OCI-LY1 (cell line): Measurements from ENCODE around the gene ASB8.

Experiments used
- H2AFZ ChIP-seq: fragments of 200-600 bp; sonication (generic), shearing (Covaris generic); 2 replicates; pipeline ENCODE4 v1.6.0; 2014; ENCODE audit warnings: antibody characterized with exemption, mild to moderate bottlenecking, low read length
- H3F3A ChIP-seq: fragments of 200-600 bp; sonication (generic), shearing (Covaris generic); 2 replicates; pipeline ENCODE4 v1.6.0; 2014; ENCODE audit warnings: mild to moderate bottlenecking, antibody characterized with exemption, low read length, moderate library complexity; ENCODE audit not compliant: insufficient read depth
- H3K27ac ChIP-seq: fragments of 200-600 bp; sonication (generic); 2 replicates; pipeline ENCODE4 v1.5.1; 2014; ENCODE audit warnings: low read length, mixed run types, mild to moderate bottlenecking, low read depth; ENCODE audit not compliant: poor library complexity, severe bottlenecking
- H3K27me3 ChIP-seq: fragments of 200-600 bp; sonication (generic); 2 replicates; pipeline ENCODE4 v1.6.0; 2014; ENCODE audit warnings: antibody characterized with exemption, mild to moderate bottlenecking, low read length, moderate library complexity; ENCODE audit not compliant: insufficient read depth
- H3K36me3 ChIP-seq: fragments of 200-600 bp; sonication (generic); 2 replicates; pipeline ENCODE4 v1.6.1; 2014; ENCODE audit warnings: mild to moderate bottlenecking, antibody characterized with exemption, low read length, moderate library complexity, mixed read lengths; ENCODE audit not compliant: insufficient read depth
- H3K4me1 ChIP-seq: fragments of 200-600 bp; sonication (generic); 2 replicates; pipeline ENCODE4 v1.5.1; 2014; ENCODE audit warnings: mild to moderate bottlenecking, low read length, moderate library complexity; ENCODE audit not compliant: insufficient read depth, severe bottlenecking
- H3K4me2 ChIP-seq: fragments of 200-600 bp; sonication (generic), shearing (Covaris generic); 2 replicates; pipeline ENCODE4 v1.6.1; 2014; ENCODE audit warnings: low read length
- H3K4me3 ChIP-seq: fragments of 200-600 bp; sonication (generic); 2 replicates; pipeline ENCODE4 v1.5.1; 2014; ENCODE audit warnings: low read length, low read depth, mild to moderate bottlenecking, mixed read lengths; ENCODE audit not compliant: poor library complexity, severe bottlenecking
- H3K79me2 ChIP-seq: fragments of 200-600 bp; shearing (Covaris generic); 2 replicates; pipeline ENCODE4 v1.6.1; 2016; ENCODE audit warnings: mixed run types, low read length, mixed read lengths; ENCODE audit not compliant: insufficient read depth
- H3K9ac ChIP-seq: fragments of 200-600 bp; sonication (generic), shearing (Covaris generic); 2 replicates; pipeline ENCODE4 v1.6.1; 2014; ENCODE audit warnings: mild to moderate bottlenecking, low read length, mixed read lengths
- H3K9me2 ChIP-seq: fragments of 200-600 bp; sonication (generic), shearing (Covaris generic); 2 replicates; pipeline ENCODE4 v1.6.1; 2014; ENCODE audit warnings: low read depth, mild to moderate bottlenecking, low read length, mixed read lengths
- H3K9me3 ChIP-seq: fragments of 200-600 bp; shearing (Covaris generic); 2 replicates; pipeline ENCODE4 v1.6.1; 2014; ENCODE audit warnings: low read length, mixed read lengths
- H4K20me1 ChIP-seq: fragments of 200-600 bp; sonication (generic), shearing (Covaris generic); 2 replicates; pipeline ENCODE4 v1.6.0; 2016; ENCODE audit warnings: mild to moderate bottlenecking, low read length; ENCODE audit not compliant: insufficient read depth
- CTCF ChIP-seq: fragments of 200-600 bp; sonication (generic), shearing (Covaris generic); IDR thresholded peaks from 2 replicates; pipeline ENCODE4 v1.5.1; 2017; ENCODE audit warnings: mild to moderate bottlenecking, antibody characterized with exemption, low read length, moderate library complexity, mixed read lengths
- EZH2 ChIP-seq: fragments of 200-600 bp; sonication (generic), shearing (Covaris generic); IDR thresholded peaks from 2 replicates; pipeline ENCODE4 v1.8.0; 2017; ENCODE audit warnings: borderline replicate concordance, mixed run types, mild to moderate bottlenecking, antibody characterized with exemption, low read length, moderate library complexity, mixed read lengths

ASB8 gene

GRCh38 chr12:48129376-48129775, 27.9 kb downstream of the ASB8 start:
- H3K79me2 ChIP-seq = no peaks in the 10 kb centered on the region
- H3K27ac ChIP-seq = no peak overlapping the region
- no peak overlapping the region for H2AFZ ChIP-seq
- no peaks in the 10 kb centered on the region for H4K20me1 ChIP-seq
- no peaks in the 10 kb centered on the region for H3K4me1 ChIP-seq
- no peaks in the 10 kb centered on the region for H3F3A ChIP-seq
- H3K4me3 ChIP-seq = no peak overlapping the region
- H3K9me2 ChIP-seq = no peaks in the 10 kb centered on the region
- no peak overlapping the region for H3K9ac ChIP-seq
- H3K9me3 ChIP-seq = no peaks in the 10 kb centered on the region
- H3K4me2 ChIP-seq = no peak overlapping the region
- TF ChIP-seq EZH2 (no peak), CTCF (no peak)
- no peaks in the 10 kb centered on the region for H3K27me3 ChIP-seq
- peaks cover 87% of the 10 kb centered on the region for H3K36me3 ChIP-seq

GRCh38 chr12:48128800-48129199, 28.5 kb downstream of the ASB8 start:
- no peak overlapping the region for H3K9ac ChIP-seq
- H3K9me2 ChIP-seq = no peaks in the 10 kb centered on the region
- no peaks in the 10 kb centered on the region for H3K27me3 ChIP-seq
- H3K4me2 ChIP-seq = no peak overlapping the region
- TF ChIP-seq CTCF (no peak), EZH2 (no peak)
- H3F3A ChIP-seq = no peaks in the 10 kb centered on the region
- H3K27ac ChIP-seq = no peak overlapping the region
- H3K4me3 ChIP-seq = no peak overlapping the region
- H4K20me1 ChIP-seq = no peaks in the 10 kb centered on the region
- no peaks in the 10 kb centered on the region for H3K4me1 ChIP-seq
- no peaks in the 10 kb centered on the region for H3K79me2 ChIP-seq
- H2AFZ ChIP-seq = no peak overlapping the region
- peaks cover 87% of the 10 kb centered on the region for H3K36me3 ChIP-seq
- no peaks in the 10 kb centered on the region for H3K9me3 ChIP-seq

GRCh38 chr12:48126953-48127630, 30.2 kb downstream of the ASB8 start:
- no peak overlapping the region for H2AFZ ChIP-seq

More at GRCh38 chr12:48126953-48127630, 30.2 kb downstream of the ASB8 start:
- H3F3A ChIP-seq = no peaks in the 10 kb centered on the region
- H3K27ac ChIP-seq = no peak overlapping the region
- no peak overlapping the region for H3K9ac ChIP-seq
- H3K9me2 ChIP-seq = no peaks in the 10 kb centered on the region
- no peaks in the 10 kb centered on the region for H3K9me3 ChIP-seq
- H3K36me3 ChIP-seq = peaks cover 85% of the 10 kb centered on the region
- H3K4me3 ChIP-seq = no peak overlapping the region
- TF ChIP-seq EZH2 = no peak
- TF ChIP-seq CTCF = no peak
- no peaks in the 10 kb centered on the region for H3K79me2 ChIP-seq
- no peaks in the 10 kb centered on the region for H3K27me3 ChIP-seq
- H3K4me2 ChIP-seq = no peak overlapping the region
- H3K4me1 ChIP-seq = no peaks in the 10 kb centered on the region
- no peaks in the 10 kb centered on the region for H4K20me1 ChIP-seq
